AG04450 (cell line): ENCODE results near the gene OR51B5. TPM values are rescaled to one million over a fixed set of nuclear protein-coding genes. Genes with fewer than 3 reads are reported as not detected.

Experiments used
- CTCF ChIA-PET: fragments of 300-600, 350-600 bp; formaldehyde crosslinking; extraction: SDS; loops from one replicate; lab custom pipeline; 2022; ENCODE audit warnings: antibody characterized with exemption, inconsistent platforms; lab: Charles Lee
- POLR2A ChIA-PET: fragments of 350-600 bp; formaldehyde crosslinking; extraction: SDS; loops from one replicate; lab custom pipeline; 2021; ENCODE audit warnings: antibody characterized with exemption, inconsistent platforms; lab: Yijun Ruan, JAX
- DNase-seq: peaks from one replicate; pipeline ENCODE4 v3.0.0-alpha.2; 2011; ENCODE audit warnings: low read depth, low spot score
- H3K27ac ChIP-seq: one replicate; pipeline ENCODE4 v1.5.1; 2012; ENCODE audit warnings: low read depth, low read length, control low read depth
- H3K27me3 ChIP-seq: one replicate; pipeline ENCODE4 v1.6.0; 2012; ENCODE audit warnings: low read length; ENCODE audit not compliant: control insufficient read depth, insufficient read depth
- H3K4me3 ChIP-seq: 2 replicates; pipeline ENCODE4 v1.5.1; 2011; ENCODE audit warnings: mild to moderate bottlenecking, low read depth, low read length, control low read depth
- H3K9me3 ChIP-seq: 2 replicates; pipeline ENCODE4 v1.5.1; 2012; ENCODE audit warnings: low read length; ENCODE audit not compliant: control insufficient read depth, insufficient read depth
- polyA plus RNA-seq: library from polyadenylated mRNA; depleted of rRNA; stranded (reverse); fragments of >200 nt; gene quantifications from 2 replicates; pipeline ENCODE4 v1.2.3, GENCODE V29; 2011
- TF ChIP-seq, protein P1 (sequence below): IDR thresholded peaks from 2 replicates; pipeline ENCODE4 v1.5.1; 2011; ENCODE audit warnings: low read depth, low read length, control low read depth, inconsistent platforms

OR51B5 gene
- polyA plus RNA-seq, 1 experiment: 0.84 TPM

DNA sequence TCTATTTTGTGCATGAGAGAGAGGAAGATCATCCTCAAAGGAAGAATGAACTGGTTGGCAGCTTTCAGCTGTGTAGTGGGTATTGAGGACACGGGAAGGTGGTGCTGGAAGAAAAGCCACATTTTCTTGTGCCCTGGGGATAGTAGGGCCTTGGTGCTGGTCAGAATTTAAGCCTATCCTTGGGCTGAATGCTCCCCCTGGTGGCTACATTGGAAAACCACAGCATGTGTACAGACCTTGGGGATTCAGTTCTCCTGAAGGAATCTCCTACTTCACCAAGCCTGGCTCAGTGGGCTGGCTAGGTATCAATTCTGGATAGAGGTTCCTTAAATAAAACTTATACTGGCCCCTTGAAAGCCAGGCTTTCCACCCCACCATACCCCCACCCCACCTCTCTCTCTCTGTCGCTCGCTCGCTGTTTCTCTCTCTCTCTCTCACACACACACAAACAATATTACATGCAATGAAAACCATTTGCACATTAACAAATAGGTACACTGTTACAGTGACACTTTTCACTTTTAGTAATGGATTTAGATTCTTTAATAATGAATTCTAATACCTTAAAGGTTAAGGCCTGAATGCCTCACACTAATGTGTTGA is 37.5 kb upstream of the OR51B5 start:
- POLR2A ChIA-PET: no interaction called here
- no peaks in the 10 kb centered on the region for H3K9me3 ChIP-seq
- H3K27ac ChIP-seq: no peak overlapping the region
- no peak overlapping the region for H3K4me3 ChIP-seq
- TF ChIP-seq, protein P1, sequence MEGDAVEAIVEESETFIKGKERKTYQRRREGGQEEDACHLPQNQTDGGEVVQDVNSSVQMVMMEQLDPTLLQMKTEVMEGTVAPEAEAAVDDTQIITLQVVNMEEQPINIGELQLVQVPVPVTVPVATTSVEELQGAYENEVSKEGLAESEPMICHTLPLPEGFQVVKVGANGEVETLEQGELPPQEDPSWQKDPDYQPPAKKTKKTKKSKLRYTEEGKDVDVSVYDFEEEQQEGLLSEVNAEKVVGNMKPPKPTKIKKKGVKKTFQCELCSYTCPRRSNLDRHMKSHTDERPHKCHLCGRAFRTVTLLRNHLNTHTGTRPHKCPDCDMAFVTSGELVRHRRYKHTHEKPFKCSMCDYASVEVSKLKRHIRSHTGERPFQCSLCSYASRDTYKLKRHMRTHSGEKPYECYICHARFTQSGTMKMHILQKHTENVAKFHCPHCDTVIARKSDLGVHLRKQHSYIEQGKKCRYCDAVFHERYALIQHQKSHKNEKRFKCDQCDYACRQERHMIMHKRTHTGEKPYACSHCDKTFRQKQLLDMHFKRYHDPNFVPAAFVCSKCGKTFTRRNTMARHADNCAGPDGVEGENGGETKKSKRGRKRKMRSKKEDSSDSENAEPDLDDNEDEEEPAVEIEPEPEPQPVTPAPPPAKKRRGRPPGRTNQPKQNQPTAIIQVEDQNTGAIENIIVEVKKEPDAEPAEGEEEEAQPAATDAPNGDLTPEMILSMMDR: peak; percentile 93
- CTCF ChIA-PET: interaction anchor here (0.6 to 4.6 kb wide), 18 partner anchors 9 to 753 kb away, joined by 3 to 82 read pairs (median 5); partner anchors contain the start of genes OR51D1 and OR51V1
- peak; percentile 55 for DNase-seq
- no peaks in the 10 kb centered on the region for H3K27me3 ChIP-seq

DNA sequence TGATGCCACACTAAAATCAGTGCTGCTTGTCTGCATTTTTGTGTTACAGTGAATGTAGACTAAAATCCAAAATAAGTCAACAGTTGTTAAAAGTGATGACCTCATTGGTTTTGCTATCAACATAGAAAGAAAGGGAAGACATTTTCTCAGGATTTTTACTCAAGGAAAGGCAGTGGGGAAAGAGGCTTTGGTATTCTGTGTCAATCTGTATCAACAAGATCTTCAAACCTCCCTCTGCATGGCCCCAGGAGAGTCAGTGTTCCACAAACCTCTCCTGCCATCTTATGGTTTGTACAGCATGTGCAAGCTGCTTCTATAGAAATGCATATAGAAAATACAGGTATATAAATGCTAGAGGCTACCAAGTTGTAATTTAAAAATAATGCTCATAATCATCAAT is 26.5 kb upstream of the OR51B5 start:
- POLR2A ChIA-PET: interaction anchor here (0.6 to 1.0 kb wide), 2 partner anchors 246 to 486 kb away, joined by 3 read pairs; no protein-coding TSS in a partner anchor
- TF ChIP-seq, protein P1: peak; percentile 84
- CTCF ChIA-PET: interaction anchor here (0.8 to 3.4 kb wide), 11 partner anchors 10 to 733 kb away, joined by 3 to 58 read pairs (median 6); partner anchors contain the start of gene OR51D1
- no peak overlapping the region for H3K4me3 ChIP-seq
- H3K27me3 ChIP-seq: no peaks in the 10 kb centered on the region
- peaks cover 5% of the 10 kb centered on the region; the same call in 1 of the 2 replicates for H3K9me3 ChIP-seq
- peak; percentile 75 for DNase-seq
- no peak overlapping the region for H3K27ac ChIP-seq

DNA sequence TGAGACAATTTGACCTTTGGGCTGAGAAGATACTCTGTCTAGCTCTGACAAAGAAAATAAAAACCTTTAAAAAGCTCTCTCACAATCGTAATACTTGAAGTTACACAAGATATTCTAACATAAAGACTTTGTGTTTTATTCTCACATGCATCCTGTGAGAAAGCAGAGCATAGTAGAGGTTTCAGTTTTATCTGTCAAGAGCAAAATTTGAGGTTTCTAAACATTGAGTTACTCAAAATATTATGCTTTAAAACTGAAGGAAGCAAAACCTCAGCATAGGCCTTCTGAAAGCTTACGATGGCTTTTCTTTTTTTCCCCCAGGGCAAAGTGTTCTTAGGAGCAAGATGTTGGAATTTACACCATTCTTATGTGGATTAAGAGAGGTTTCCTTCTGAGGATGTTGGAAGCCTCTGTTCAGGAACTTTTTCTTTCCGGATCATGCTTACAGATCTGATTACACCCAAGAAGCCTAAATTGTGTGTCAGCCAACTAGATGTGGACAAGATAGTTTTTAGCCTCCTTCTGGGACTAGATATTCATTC is 25.2 kb upstream of the OR51B5 start:
- TF ChIP-seq, protein P1: no peak
- Histone ChIP-seq H3K9me3 (peaks cover 4% of the 10 kb centered on the region; the same call in 1 of the 2 replicates), H3K27me3 (no peaks in the 10 kb centered on the region), H3K27ac (no peak overlapping the region), H3K4me3 (no peak overlapping the region)
- CTCF ChIA-PET: interaction anchor here (0.8 to 2.3 kb wide), 7 partner anchors 25 to 732 kb away, joined by 3 to 25 read pairs (median 4); partner anchors contain the start of genes OR51B5 and OR51D1
- POLR2A ChIA-PET: no interaction called here
- no peak for DNase-seq

DNA sequence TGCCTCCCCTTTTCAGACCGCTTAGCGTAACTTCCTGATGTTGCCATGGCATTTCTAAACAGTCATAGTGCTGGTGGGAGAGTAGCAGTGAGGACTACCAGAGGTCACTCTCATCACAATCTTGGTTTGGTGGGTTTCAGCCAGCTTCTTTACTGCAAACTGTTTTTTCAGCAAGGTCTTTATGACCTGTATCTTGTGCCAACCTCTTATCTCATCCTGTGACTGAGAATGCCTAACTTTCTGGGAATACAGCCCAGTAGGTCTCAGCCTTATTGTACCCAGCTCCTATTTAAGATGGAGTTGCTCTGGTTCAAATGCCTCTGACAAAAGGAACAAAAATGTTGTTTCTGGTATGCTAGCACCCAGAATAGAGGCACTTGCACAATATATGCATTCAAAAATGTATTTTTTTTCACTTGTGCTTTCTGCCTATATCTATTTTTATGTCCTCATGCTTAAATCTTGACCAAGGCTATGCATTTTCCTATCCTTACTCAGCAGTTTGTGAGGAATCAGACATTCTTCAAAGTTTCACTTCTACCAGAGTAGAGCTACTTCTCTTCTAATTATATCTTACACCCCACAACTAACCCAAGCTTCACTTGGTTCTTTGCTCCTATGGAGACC is 24.2 kb upstream of the OR51B5 start:
- ChIA-PET POLR2A (interaction anchor here (0.6 to 1.3 kb wide), 2 partner anchors 24 to 79 kb away, joined by 4 to 5 read pairs; partner anchors contain the start of gene OR51B5), CTCF (interaction anchor here (1.3 to 2.3 kb wide), 5 partner anchors 24 to 242 kb away, joined by 3 to 25 read pairs (median 5); partner anchors contain the start of gene OR51B5)
- Histone ChIP-seq H3K27ac (peak overlapping the region; percentile 87), H3K9me3 (no peaks in the 10 kb centered on the region), H3K4me3 (no peak overlapping the region), H3K27me3 (no peaks in the 10 kb centered on the region)
- TF ChIP-seq, protein P1: no peak
- DNase-seq: peak; percentile 65
